Measurements from ENCODE around the gene ANKRD34B.

ANKRD34B gene

DNA sequence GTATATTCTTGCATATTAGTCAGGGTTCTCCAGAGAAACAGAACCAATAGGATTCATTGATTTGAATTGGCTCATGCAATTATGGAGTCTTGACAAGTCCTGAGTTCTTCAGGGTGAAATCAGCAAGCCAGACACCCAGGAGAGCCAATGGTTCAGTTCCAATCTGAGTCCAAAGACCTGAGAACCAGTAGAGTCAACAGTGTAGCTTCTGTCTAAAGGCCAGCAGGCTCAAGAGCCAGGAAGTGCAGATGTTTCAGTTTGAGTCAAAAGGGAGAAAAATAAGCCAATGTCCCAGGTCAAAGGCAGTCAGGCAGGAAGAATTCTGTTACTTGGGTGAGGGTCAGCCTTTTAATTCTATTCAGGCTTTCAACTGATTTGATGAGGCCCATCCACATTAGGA lies 37.8 kb upstream of the ANKRD34B start:
- POLR2A ChIA-PET: no interaction called here
- peak; percentile 43 for DNase-seq (ENCODE audit: extremely low spot score)
- TF ChIP-seq, protein P1, sequence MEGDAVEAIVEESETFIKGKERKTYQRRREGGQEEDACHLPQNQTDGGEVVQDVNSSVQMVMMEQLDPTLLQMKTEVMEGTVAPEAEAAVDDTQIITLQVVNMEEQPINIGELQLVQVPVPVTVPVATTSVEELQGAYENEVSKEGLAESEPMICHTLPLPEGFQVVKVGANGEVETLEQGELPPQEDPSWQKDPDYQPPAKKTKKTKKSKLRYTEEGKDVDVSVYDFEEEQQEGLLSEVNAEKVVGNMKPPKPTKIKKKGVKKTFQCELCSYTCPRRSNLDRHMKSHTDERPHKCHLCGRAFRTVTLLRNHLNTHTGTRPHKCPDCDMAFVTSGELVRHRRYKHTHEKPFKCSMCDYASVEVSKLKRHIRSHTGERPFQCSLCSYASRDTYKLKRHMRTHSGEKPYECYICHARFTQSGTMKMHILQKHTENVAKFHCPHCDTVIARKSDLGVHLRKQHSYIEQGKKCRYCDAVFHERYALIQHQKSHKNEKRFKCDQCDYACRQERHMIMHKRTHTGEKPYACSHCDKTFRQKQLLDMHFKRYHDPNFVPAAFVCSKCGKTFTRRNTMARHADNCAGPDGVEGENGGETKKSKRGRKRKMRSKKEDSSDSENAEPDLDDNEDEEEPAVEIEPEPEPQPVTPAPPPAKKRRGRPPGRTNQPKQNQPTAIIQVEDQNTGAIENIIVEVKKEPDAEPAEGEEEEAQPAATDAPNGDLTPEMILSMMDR (IDR thresholded peaks at IDR 0.05; ENCODE audit: control extremely low read depth, extremely low read depth, low read depth, missing control alignments): no peak
- CTCF ChIA-PET: interaction anchor here (1.5 kb wide), 1 partner anchor 11 kb away, joined by 4 read pairs; no protein-coding TSS in a partner anchor

- no peak for DNase-seq (ENCODE audit: extremely low spot score)
- ChIA-PET CTCF (interaction anchor here (1.2 to 1.5 kb wide), 2 partner anchors 11 to 34 kb away, joined by 3 to 4 read pairs; no protein-coding TSS in a partner anchor), POLR2A (no interaction called here)
- TF ChIP-seq, protein P1 (IDR thresholded peaks at IDR 0.05; ENCODE audit: control extremely low read depth, extremely low read depth, low read depth, missing control alignments): no peak
Measured at GRCh38 chr5:80607343-80607742, 37.3 kb upstream of the ANKRD34B start.

DNA sequence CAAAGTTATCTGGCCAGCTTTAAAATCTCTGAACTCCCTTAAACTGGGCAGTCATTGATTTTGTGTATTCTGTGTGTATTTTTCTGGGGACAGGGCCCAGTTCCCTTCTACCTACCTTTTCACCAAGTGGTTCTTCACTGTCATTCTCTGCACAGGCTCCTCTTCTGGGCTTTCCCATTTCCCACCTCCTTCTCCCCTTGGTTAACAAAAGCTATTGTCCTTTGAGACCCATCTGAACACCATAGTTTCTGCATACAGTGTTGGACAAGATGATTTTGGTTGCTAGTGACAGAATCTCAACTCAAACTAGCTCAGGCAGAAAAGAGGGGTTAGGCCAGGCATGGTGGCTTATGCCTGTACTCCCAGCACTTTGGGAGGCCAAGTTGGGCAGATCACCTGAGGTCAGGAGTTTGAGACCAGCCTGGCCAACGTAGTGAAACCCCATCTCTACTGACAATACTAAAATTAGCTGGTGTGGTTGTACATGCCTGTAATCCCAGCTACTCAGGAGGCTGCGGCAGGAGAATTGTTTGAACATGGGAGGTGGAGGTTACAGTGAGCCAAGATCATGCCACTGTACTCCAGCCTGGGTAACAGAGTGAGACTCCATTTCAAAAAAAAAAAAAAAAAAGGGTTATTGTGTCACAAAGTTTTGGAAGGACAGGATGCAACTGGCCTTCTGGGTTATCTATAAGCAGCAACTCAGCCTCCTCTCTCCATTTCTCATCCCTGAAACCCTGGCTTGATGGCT lies 31.0 kb upstream of the ANKRD34B start:
- CTCF ChIA-PET: no interaction called here
- POLR2A ChIA-PET: no interaction called here
- TF ChIP-seq, protein P1 (IDR thresholded peaks at IDR 0.05; ENCODE audit: control extremely low read depth, extremely low read depth, low read depth, missing control alignments): no peak

GRCh38 chr5:80597500-80597899 lies 27.4 kb upstream of the ANKRD34B start:
- ChIA-PET CTCF (interaction anchor here (1.9 kb wide), 1 partner anchor 10 kb away, joined by 4 read pairs; no protein-coding TSS in a partner anchor), POLR2A (no interaction called here)
- TF ChIP-seq, protein P1 (IDR thresholded peaks at IDR 0.05; ENCODE audit: control extremely low read depth, extremely low read depth, low read depth, missing control alignments): no peak
- DNase-seq (ENCODE audit: extremely low spot score): no peak

More for the DNA sequence above, 31.0 kb upstream of the ANKRD34B start:
- DNase-seq (ENCODE audit: extremely low spot score): no peak

GRCh38 chr5:80594810-80595209 lies 24.7 kb upstream of the ANKRD34B start:
- DNase-seq (ENCODE audit: extremely low spot score): no peak
- TF ChIP-seq, protein P1 (IDR thresholded peaks at IDR 0.05; ENCODE audit: control extremely low read depth, extremely low read depth, low read depth, missing control alignments): no peak
- CTCF ChIA-PET: no interaction called here
- POLR2A ChIA-PET: interaction anchor here (0.6 kb wide), 1 partner anchor 271 kb away, joined by 3 read pairs; no protein-coding TSS in a partner anchor

DNA sequence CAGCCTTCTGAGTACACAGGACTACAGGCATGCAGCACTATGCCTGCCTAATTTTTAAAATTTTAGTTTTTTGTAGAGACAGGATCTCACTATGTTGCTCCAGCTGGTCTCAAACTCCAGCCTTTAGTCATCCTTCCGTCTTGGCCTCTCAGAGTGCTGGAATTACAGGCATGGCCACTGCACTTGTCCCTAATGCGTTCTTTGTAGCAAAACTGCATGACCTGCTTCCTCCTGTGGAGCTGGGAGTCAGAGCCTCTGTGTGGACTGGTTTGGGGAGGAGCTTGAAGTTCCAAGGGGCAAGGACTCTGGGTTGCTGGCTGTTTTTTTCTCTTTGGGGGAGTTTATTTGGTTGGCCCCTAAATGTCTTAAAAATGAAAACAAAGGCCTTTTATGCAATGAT lies 22.7 kb upstream of the ANKRD34B start:
- POLR2A ChIA-PET: no interaction called here
- TF ChIP-seq, protein P1 (IDR thresholded peaks at IDR 0.05; ENCODE audit: control extremely low read depth, extremely low read depth, low read depth, missing control alignments): no peak
- CTCF ChIA-PET: no interaction called here
- no peak for DNase-seq (ENCODE audit: extremely low spot score)
